OCI-LY7 (cell line): ENCODE data around the gene MYPN.
"Not testable (repeated sequence)": the region's sequence is repeated elsewhere in the genome, so short reads cannot be mapped to it uniquely, and the experiment has no call there.

Source experiments
- EZH2phosphoT487 ChIP-seq: fragments of 200-600 bp; sonication (generic); IDR thresholded peaks from 2 replicates; pipeline ENCODE4 v1.6.1; 2018; ENCODE audit warnings: low read depth, borderline replicate concordance, mild to moderate bottlenecking, mixed run types, antibody characterized with exemption, low read length, moderate library complexity, mixed read lengths
- TF ChIP-seq, protein P1 (sequence below): fragments of 200-600 bp; sonication (generic); conservative IDR thresholded peaks from 2 replicates; pipeline ENCODE4 v1.5.1; 2014; ENCODE audit warnings: mild to moderate bottlenecking, antibody characterized with exemption, low read length, moderate library complexity, mixed read lengths

DNA sequence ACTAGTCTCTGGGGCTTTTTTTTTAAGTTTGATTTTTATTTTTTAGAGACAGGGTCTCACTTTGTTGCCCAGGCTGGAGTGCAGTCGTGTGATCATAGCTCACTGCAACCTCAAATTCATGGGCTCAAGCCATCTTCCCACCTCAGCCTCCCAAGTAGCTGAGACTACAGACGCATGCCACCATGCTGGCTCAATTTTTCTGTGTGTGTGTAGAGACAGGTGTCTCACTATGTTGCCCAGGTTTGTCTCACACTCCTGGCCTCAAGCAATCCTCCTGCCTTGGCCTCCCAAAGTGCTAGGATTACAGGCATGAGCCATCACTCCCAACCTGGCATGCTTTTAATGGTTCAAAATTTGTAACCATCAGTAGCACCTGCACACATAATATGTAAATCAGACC, 86.5 kb downstream of the MYPN start:
- TF ChIP-seq, protein P1, sequence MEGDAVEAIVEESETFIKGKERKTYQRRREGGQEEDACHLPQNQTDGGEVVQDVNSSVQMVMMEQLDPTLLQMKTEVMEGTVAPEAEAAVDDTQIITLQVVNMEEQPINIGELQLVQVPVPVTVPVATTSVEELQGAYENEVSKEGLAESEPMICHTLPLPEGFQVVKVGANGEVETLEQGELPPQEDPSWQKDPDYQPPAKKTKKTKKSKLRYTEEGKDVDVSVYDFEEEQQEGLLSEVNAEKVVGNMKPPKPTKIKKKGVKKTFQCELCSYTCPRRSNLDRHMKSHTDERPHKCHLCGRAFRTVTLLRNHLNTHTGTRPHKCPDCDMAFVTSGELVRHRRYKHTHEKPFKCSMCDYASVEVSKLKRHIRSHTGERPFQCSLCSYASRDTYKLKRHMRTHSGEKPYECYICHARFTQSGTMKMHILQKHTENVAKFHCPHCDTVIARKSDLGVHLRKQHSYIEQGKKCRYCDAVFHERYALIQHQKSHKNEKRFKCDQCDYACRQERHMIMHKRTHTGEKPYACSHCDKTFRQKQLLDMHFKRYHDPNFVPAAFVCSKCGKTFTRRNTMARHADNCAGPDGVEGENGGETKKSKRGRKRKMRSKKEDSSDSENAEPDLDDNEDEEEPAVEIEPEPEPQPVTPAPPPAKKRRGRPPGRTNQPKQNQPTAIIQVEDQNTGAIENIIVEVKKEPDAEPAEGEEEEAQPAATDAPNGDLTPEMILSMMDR = not testable (repeated sequence)
- not testable (repeated sequence) for TF ChIP-seq EZH2phosphoT487
